Measurements from ENCODE around the gene CTDP1. TPM values are rescaled to one million over a fixed set of nuclear protein-coding genes. Genes with fewer than 3 reads are reported as not detected.

The CTDP1 gene
- total and polyA plus RNA-seq, 2 donors, result 10.1 to 16.0 TPM

Other genes starting within 250 kb of the CTDP1 start
- gene KCNG2, start 118.1 kb downstream of the CTDP1 start, total RNA-seq, result 0.21 TPM
- 0.46 TPM for gene KCNG2, start 118.1 kb downstream of the CTDP1 start, polyA plus RNA-seq